K562 (cell line): Measurements from ENCODE around the gene MFSD6L. TPM values are rescaled to one million over a fixed set of nuclear protein-coding genes. Genes with fewer than 3 reads are reported as not detected.

Source experiments
- ATAC-seq: fragments of 200-7000 bp; cut with Tn5 transposase; 3 replicates; pipeline ENCODE4 v1.9.1; 2020; ENCODE audit warnings: moderate library complexity
- BruUV-seq: library from RNA; stranded (reverse); fragments of 400-500 nt; replicated peaks from 2 replicates; lab custom pipeline; 2021; lab: Mats Ljungman, UMichigan
- CTCF ChIA-PET: fragments of 300-600 bp; formaldehyde crosslinking; extraction: SDS; loops from one replicate; lab custom pipeline; 2021; ENCODE audit warnings: low intra/inter-chr PET ratio; lab: Yijun Ruan, JAX
- POLR2A ChIA-PET: fragments of 300-600, 350-650 bp; sonication (Branson Sonifier 250); formaldehyde crosslinking; extraction: SDS; loops from one replicate; lab custom pipeline; 2021; ENCODE audit warnings: antibody characterized with exemption, inconsistent platforms; lab: Yijun Ruan, JAX
- DNase-seq, 4 experiments: peaks; one replicate each; pipeline versions ENCODE4 v3.0.0 to v3.0.0-alpha.2; 2011 to 2018; ENCODE audit warnings: low spot score in 3 of 4, mixed read lengths in 3 of 4; ENCODE audit errors: extremely low read depth in 1 of 4
- FAIRE-seq: peaks from 2 replicates; lab custom pipeline; 2011; peaks lifted over from hg19 to GRCh38; lab: Jason Lieb, UNC
- H2AFZ ChIP-seq: 2 replicates; pipeline ENCODE4 v1.6.0; 2011; ENCODE audit warnings: low read depth, low read length, control low read depth, inconsistent platforms
- H3K27ac ChIP-seq: fragments of 200-600 bp; 3 replicates; pipeline ENCODE4 v1.8.0; 2011; ENCODE audit warnings: low read depth, mild to moderate bottlenecking, control low read depth, inconsistent platforms, low read length, moderate library complexity, mixed read lengths; ENCODE audit errors: extremely low read depth
- H3K27me3 ChIP-seq, 2 experiments: fragments of 300-600 bp in 1 of 2; 2 replicates in 1 of 2; 3 replicates in 1 of 2; pipeline versions ENCODE4 v1.6.0 to v1.8.0; 2011; ENCODE audit warnings: inconsistent platforms in 2 of 2, low read length in 2 of 2, mild to moderate bottlenecking in 1 of 2, mixed read lengths in 1 of 2, moderate library complexity in 1 of 2; ENCODE audit not compliant: control insufficient read depth in 2 of 2, insufficient read depth in 2 of 2
- H3K36me3 ChIP-seq: fragments of 300-600 bp; 3 replicates; pipeline ENCODE4 v1.8.0; 2011; ENCODE audit warnings: mild to moderate bottlenecking, low read length, inconsistent platforms; ENCODE audit not compliant: control insufficient read depth, insufficient read depth
- H3K4me1 ChIP-seq, 2 experiments: fragments of 200-600 bp in 1 of 2; replicated peaks in 1 of 2; 2 replicates in 1 of 2; 3 replicates in 1 of 2; pipeline versions ENCODE4 v1.5.1 to v1.8.0; 2011; ENCODE audit warnings: inconsistent platforms in 2 of 2, low read length in 2 of 2, mild to moderate bottlenecking in 1 of 2, mixed read lengths in 1 of 2, moderate library complexity in 1 of 2; ENCODE audit not compliant: control insufficient read depth in 2 of 2, insufficient read depth in 2 of 2
- H3K4me2 ChIP-seq: 2 replicates; pipeline ENCODE4 v1.6.1; 2011; ENCODE audit warnings: low read length, control low read depth, inconsistent platforms, mixed read lengths; ENCODE audit not compliant: insufficient read depth
- H3K4me3 ChIP-seq: fragments of 200-600 bp; sonication (generic), shearing (Covaris generic); 2 replicates; pipeline ENCODE4 v1.5.1; 2016; ENCODE audit warnings: control low read depth, inconsistent platforms
- H3K79me2 ChIP-seq: fragments of 200-600 bp; 3 replicates; pipeline ENCODE4 v1.8.0; 2011; ENCODE audit warnings: low read length, inconsistent platforms; ENCODE audit not compliant: control insufficient read depth, insufficient read depth
- H3K9ac ChIP-seq, 2 experiments: 2 replicates each; pipeline versions ENCODE4 v1.6.0 to v1.6.1; 2011; ENCODE audit warnings: low read depth in 2 of 2, low read length in 2 of 2, control low read depth in 1 of 2, inconsistent platforms in 1 of 2, mild to moderate bottlenecking in 1 of 2, mixed read lengths in 1 of 2; ENCODE audit not compliant: insufficient read depth in 1 of 2
- H3K9me1 ChIP-seq: one replicate; pipeline ENCODE4 v1.6.0; 2011; ENCODE audit warnings: inconsistent platforms, mild to moderate bottlenecking, low read length, moderate library complexity; ENCODE audit not compliant: control insufficient read depth, insufficient read depth
- H3K9me3 ChIP-seq: replicated peaks from 2 replicates; pipeline ENCODE4 v1.5.1; 2011; ENCODE audit warnings: low read depth, low read length, inconsistent platforms; ENCODE audit not compliant: control insufficient read depth, insufficient read depth
- H4K20me1 ChIP-seq: replicated peaks from 2 replicates; pipeline ENCODE4 v1.6.1; 2011; ENCODE audit warnings: low read length, inconsistent platforms, mixed read lengths; ENCODE audit not compliant: control insufficient read depth, insufficient read depth
- MYNN ChIP-seq, 2 experiments: sonication (generic); formaldehyde crosslinking in 1 of 2; IDR thresholded peaks; 2 replicates each; pipeline versions ENCODE4 v1.5.0 to v1.6.1; 2016 to 2020; ENCODE audit warnings: antibody characterized with exemption in 1 of 2, missing genetic modification reagents in 1 of 2
- ZBTB43 ChIP-seq: sonication (generic); formaldehyde crosslinking; IDR thresholded peaks from 2 replicates; pipeline ENCODE4 v1.8.0; 2023; ENCODE audit warnings: mild to moderate bottlenecking, missing genetic modification reagents
- WGBS: fragments of 100-300 bp; shearing (Covaris generic); methylation state at CpG from one replicate; pipeline ENCODE4 v1.1.6; 2016; ENCODE audit warnings: low coverage, mixed read lengths; ENCODE audit not compliant: insufficient coverage; ENCODE audit errors: missing lambda C conversion rate; 5-methylcytosine and 5-hydroxymethylcytosine counted together
- in situ Hi-C: fragments of 300-500 bp; cut with MboI; formaldehyde crosslinking; loops from 4 replicates; pipeline ENCODE4 v1.15.0; 2018; ENCODE audit warnings: inconsistent platforms, mixed read lengths
- intact Hi-C: fragments of 100-400 bp; cut with micrococcal nuclease; formaldehyde crosslinking; loops from 2 replicates; pipeline ENCODE4 v1.14.2; 2022
- polyA plus RNA-seq, 8 experiments: library from polyadenylated mRNA; depleted of rRNA in 4 of 8; stranded (reverse) in 5 of 8; unstranded in 3 of 8; fragments of >200 nt; fragmentation: Nextera tagmentation in 2 of 8; fragmentation: Illumina TruSeq in 1 of 8; extraction: Ambion mirVana in 2 of 8; extraction: Trizol in 1 of 8; gene quantifications; 2 replicates each; pipeline versions ENCODE4 v1.2.1 to v1.2.3, GENCODE V29; 2011 to 2014; ENCODE audit warnings: inconsistent platforms in 1 of 8, missing spikeins in 1 of 8
- total RNA-seq, 7 experiments: library from RNA; depleted of rRNA in 6 of 7; stranded (reverse); fragments of >200 nt in 6 of 7; fragmentation: Illumina TruSeq in 2 of 7; extraction: Trizol in 2 of 7; gene quantifications; 2 replicates each; pipeline versions ENCODE4 v1.2.1 to v1.2.3, GENCODE V29; 2011 to 2021; ENCODE audit warnings: low replicate concordance in 1 of 7
- TF ChIP-seq, protein P1 (sequence below): fragments of 450-650 bp; IDR thresholded peaks from 2 replicates; pipeline ENCODE4 v1.6.1; 2016

MFSD6L gene
- total and polyA plus RNA-seq, 9 of the 15 experiments (the other 6 are each of a cell fraction or from before 2014, with no cell fraction given), result not detected

DNA sequence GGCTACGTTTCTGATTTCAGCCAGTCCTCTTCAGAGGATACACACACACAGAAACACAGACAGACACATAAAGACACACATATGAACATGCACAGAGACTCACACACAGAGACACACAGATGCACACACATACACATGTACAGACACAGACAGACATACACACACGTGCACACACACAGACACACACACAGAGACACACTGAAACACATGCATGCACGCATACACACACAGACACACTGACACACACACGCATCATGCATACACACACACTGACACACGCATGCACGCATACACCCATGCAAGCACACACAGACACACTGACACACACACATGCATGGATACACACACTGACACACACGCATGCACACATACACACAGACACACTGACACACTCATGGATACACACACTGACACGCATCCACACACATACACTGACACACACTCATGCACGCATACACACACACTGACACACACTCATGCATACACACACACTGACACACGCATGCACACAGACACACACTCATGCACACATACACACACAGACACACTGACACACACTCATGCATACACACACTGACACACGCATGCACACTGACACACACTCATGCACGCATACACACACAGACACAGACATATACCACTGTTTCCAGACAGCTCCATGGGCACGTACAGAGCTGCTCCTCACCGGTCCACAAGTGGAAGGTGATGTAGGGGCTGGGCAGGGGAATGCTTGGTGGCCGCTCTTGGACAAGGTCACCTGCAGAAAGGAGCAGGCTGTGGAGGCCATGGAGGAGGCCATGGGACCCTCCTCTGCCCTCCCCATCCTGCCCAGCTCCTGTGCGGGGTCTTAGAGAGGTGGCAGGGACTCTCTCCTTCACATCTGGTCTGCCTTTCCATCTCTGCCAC lies 30.1 kb upstream of the MFSD6L start:
- ChIA-PET POLR2A (interaction anchor here (0.5 kb wide), 1 partner anchor 13 kb away, joined by 4 read pairs; no protein-coding TSS in a partner anchor), CTCF (no interaction called here)
- H3K9ac ChIP-seq, result no peak overlapping the region
- H3K9me3 ChIP-seq, result no peaks in the 10 kb centered on the region
- no peaks in the 10 kb centered on the region for H3K79me2 ChIP-seq
- FAIRE-seq (no peak), DNase-seq (no peak), ATAC-seq (no peak)
- no peaks in the 10 kb centered on the region for H4K20me1 ChIP-seq
- WGBS, result 12% methylated on average over 16 of the region's 16 CpGs
- in situ Hi-C loops, result no loop called here
- no TSS peak for BruUV-seq
- no peak overlapping the region for H2AFZ ChIP-seq
- H3K4me1 ChIP-seq, result peaks cover 0 to 7% of the 10 kb centered on the region in 2 experiments; a peak in 2 of 5 replicates
- peaks cover 0 to 8% of the 10 kb centered on the region in 2 experiments; a peak in 3 of 5 replicates for H3K27me3 ChIP-seq
- no peak overlapping the region for H3K4me3 ChIP-seq
- H3K27ac ChIP-seq, result no peak overlapping the region
- H3K4me2 ChIP-seq, result no peak overlapping the region
- no peaks in the 10 kb centered on the region for H3K36me3 ChIP-seq
- H3K9me1 ChIP-seq, result no peaks in the 10 kb centered on the region
- TF ChIP-seq MYNN (IDR thresholded peaks at IDR 0.05) (peak; percentile 77; the same call in 1 of the 2 replicates), MYNN (CRISPR knock-in tag; IDR thresholded peaks at IDR 0.05) (no peak), ZBTB43 (CRISPR knock-in tag) (peak; percentile 97)
- TF ChIP-seq, protein P1, sequence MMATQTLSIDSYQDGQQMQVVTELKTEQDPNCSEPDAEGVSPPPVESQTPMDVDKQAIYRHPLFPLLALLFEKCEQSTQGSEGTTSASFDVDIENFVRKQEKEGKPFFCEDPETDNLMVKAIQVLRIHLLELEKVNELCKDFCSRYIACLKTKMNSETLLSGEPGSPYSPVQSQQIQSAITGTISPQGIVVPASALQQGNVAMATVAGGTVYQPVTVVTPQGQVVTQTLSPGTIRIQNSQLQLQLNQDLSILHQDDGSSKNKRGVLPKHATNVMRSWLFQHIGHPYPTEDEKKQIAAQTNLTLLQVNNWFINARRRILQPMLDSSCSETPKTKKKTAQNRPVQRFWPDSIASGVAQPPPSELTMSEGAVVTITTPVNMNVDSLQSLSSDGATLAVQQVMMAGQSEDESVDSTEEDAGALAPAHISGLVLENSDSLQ, result no peak
- TF ChIP-seq, all 486 proteins: peak for 2
- intact Hi-C loops, result no loop called here
